Activated CD8-positive, alpha-beta memory T cell treated with anti-CD3 and anti-CD28 coated beads for 4 hours (primary cell): ENCODE data around the gene PRKCI.
"Not testable (repeated sequence)": the region's sequence is repeated elsewhere in the genome, so short reads cannot be mapped to it uniquely, and the experiment has no call there.

Source experiments
- DNase-seq, 2 donors: peaks; one replicate each; pipeline ENCODE4 v3.0.0-alpha.2; 2020; ENCODE audit warnings: low read depth in 2 of 2

Gene PRKCI

GRCh38 chr3:170342273-170342672 is 120.0 kb downstream of the PRKCI start:
- DNase-seq, result not testable (repeated sequence)

GRCh38 chr3:170343859-170344258 is 121.6 kb downstream of the PRKCI start:
- DNase-seq, result not testable (repeated sequence)

GRCh38 chr3:170344971-170345370 is 122.7 kb downstream of the PRKCI start:
- no peak for DNase-seq

GRCh38 chr3:170346481-170347392 is 124.5 kb downstream of the PRKCI start:
- DNase-seq, result no peak

GRCh38 chr3:170350515-170351413 is 128.5 kb downstream of the PRKCI start:
- no peak for DNase-seq

GRCh38 chr3:170352936-170353335 is 130.7 kb downstream of the PRKCI start:
- no peak for DNase-seq

GRCh38 chr3:170353485-170353884 is 131.3 kb downstream of the PRKCI start:
- DNase-seq, result no peak

GRCh38 chr3:170354760-170355159 is 132.5 kb downstream of the PRKCI start:
- DNase-seq, result no peak
